Smooth muscle cell (in vitro differentiated cells): ENCODE measurements around the gene ARHGEF33. TPM values are rescaled to one million over a fixed set of nuclear protein-coding genes. Genes with fewer than 3 reads are reported as not detected.

ENCODE experiments used
- DNase-seq: peaks from one replicate; lab custom pipeline; 2025; ENCODE audit not compliant: unreplicated experiment; lab: John Stamatoyannopoulos, UW
- H2AFZ ChIP-seq: fragments of 200-600 bp; sonication (generic); 2 replicates; pipeline ENCODE4 v1.6.0; 2016; ENCODE audit warnings: antibody characterized with exemption, low read depth, mild to moderate bottlenecking
- H3F3A ChIP-seq: fragments of 200-600 bp; sonication (generic); 2 replicates; pipeline ENCODE4 v1.6.0; 2017; ENCODE audit warnings: antibody characterized with exemption, low read depth
- H3K27ac ChIP-seq: fragments of 200-600 bp; sonication (generic); 2 replicates; pipeline ENCODE4 v1.5.1; 2016; ENCODE audit warnings: low read depth, mild to moderate bottlenecking
- H3K27me3 ChIP-seq: fragments of 200-600 bp; sonication (generic); 2 replicates; pipeline ENCODE4 v1.6.1; 2016; ENCODE audit warnings: low read depth, mild to moderate bottlenecking
- H3K36me3 ChIP-seq: fragments of 200-600 bp; sonication (generic); 2 replicates; pipeline ENCODE4 v1.5.1; 2016; ENCODE audit warnings: low read depth
- H3K4me1 ChIP-seq: fragments of 200-600 bp; sonication (generic); 2 replicates; pipeline ENCODE4 v1.5.1; 2016; ENCODE audit warnings: low read depth
- H3K4me2 ChIP-seq: fragments of 200-600 bp; sonication (generic); 2 replicates; pipeline ENCODE4 v1.6.0; 2016; ENCODE audit warnings: mild to moderate bottlenecking
- H3K4me3 ChIP-seq: fragments of 200-600 bp; sonication (generic); 2 replicates; pipeline ENCODE4 v1.5.1; 2016; ENCODE audit warnings: mild to moderate bottlenecking
- H3K79me2 ChIP-seq: fragments of 200-600 bp; sonication (generic); 2 replicates; pipeline ENCODE4 v1.6.0; 2016; ENCODE audit warnings: low read depth, mild to moderate bottlenecking
- H3K9ac ChIP-seq: fragments of 200-600 bp; sonication (generic); 2 replicates; pipeline ENCODE4 v1.6.0; 2016; ENCODE audit warnings: low read depth
- H3K9me3 ChIP-seq: fragments of 200-600 bp; sonication (generic); replicated peaks from 2 replicates; pipeline ENCODE4 v1.5.1; 2016; ENCODE audit warnings: low read depth
- H4K20me1 ChIP-seq: fragments of 200-600 bp; sonication (generic); 2 replicates; pipeline ENCODE4 v1.6.0; 2016; ENCODE audit warnings: low read depth
- CTCF ChIP-seq: fragments of 200-600 bp; sonication (generic); IDR thresholded peaks from 2 replicates; pipeline ENCODE4 v1.5.1; 2017; ENCODE audit warnings: borderline replicate concordance, mild to moderate bottlenecking, antibody characterized with exemption; ENCODE audit not compliant: insufficient read depth, poor library complexity, severe bottlenecking
- WGBS: methylation state at CpG from one replicate; pipeline ENCODE4 v1.1.7; 2016; ENCODE audit warnings: low lambda C conversion rate; 5-methylcytosine and 5-hydroxymethylcytosine counted together
- polyA plus RNA-seq: library from polyadenylated mRNA; unstranded; fragments of >200 nt; fragmentation: Nextera tagmentation; extraction: Ambion mirVana; gene quantifications from 2 replicates; pipeline ENCODE4 v1.2.1, GENCODE V29; 2016
- total RNA-seq: library from RNA; depleted of rRNA; stranded (reverse); fragments of >200 nt; gene quantifications from 2 replicates; pipeline ENCODE4 v1.2.3, GENCODE V29; 2014

ARHGEF33 gene
- total and polyA plus RNA-seq, 2 experiments from 2014 or later, result 0.40 to 1.4 TPM

GRCh38 chr2:38922902-38923301, 33.2 kb downstream of the ARHGEF33 start:
- H4K20me1 ChIP-seq, result no peaks in the 10 kb centered on the region
- no peak overlapping the region for H3K4me3 ChIP-seq
- no peaks in the 10 kb centered on the region for H3K4me1 ChIP-seq
- H3K9me3 ChIP-seq, result no peaks in the 10 kb centered on the region
- no peaks in the 10 kb centered on the region for H3K79me2 ChIP-seq
- WGBS, result 93% methylated on average over 2 of the region's 2 CpGs
- H3K36me3 ChIP-seq, result no peaks in the 10 kb centered on the region
- no peaks in the 10 kb centered on the region for H3F3A ChIP-seq
- no peak for DNase-seq
- no peaks in the 10 kb centered on the region for H3K27me3 ChIP-seq
- no peak overlapping the region for H2AFZ ChIP-seq
- H3K9ac ChIP-seq, result no peak overlapping the region
- H3K4me2 ChIP-seq, result no peak overlapping the region
- no peak for TF ChIP-seq CTCF
- no peak overlapping the region for H3K27ac ChIP-seq

- H3K4me2 ChIP-seq, result no peak overlapping the region
- H4K20me1 ChIP-seq, result no peaks in the 10 kb centered on the region
- H3K27ac ChIP-seq, result no peak overlapping the region
- no peak overlapping the region for H2AFZ ChIP-seq
- no peaks in the 10 kb centered on the region for H3K27me3 ChIP-seq
- no peaks in the 10 kb centered on the region for H3K79me2 ChIP-seq
- DNase-seq, result no peak
- TF ChIP-seq CTCF, result no peak
- no peaks in the 10 kb centered on the region for H3F3A ChIP-seq
- no peaks in the 10 kb centered on the region for H3K4me1 ChIP-seq
- WGBS, result 59% methylated on average over 9 of the region's 9 CpGs
- no peak overlapping the region for H3K4me3 ChIP-seq
- no peak overlapping the region for H3K9ac ChIP-seq
- no peaks in the 10 kb centered on the region for H3K36me3 ChIP-seq
- H3K9me3 ChIP-seq, result no peaks in the 10 kb centered on the region
Measured at GRCh38 chr2:38925982-38926381, 36.3 kb downstream of the ARHGEF33 start.

GRCh38 chr2:38930600-38930999, 40.9 kb downstream of the ARHGEF33 start:
- H4K20me1 ChIP-seq, result no peaks in the 10 kb centered on the region
- H3K4me1 ChIP-seq, result no peaks in the 10 kb centered on the region
- peaks cover 15% of the 10 kb centered on the region for H3F3A ChIP-seq
- no peak for TF ChIP-seq CTCF
- WGBS, result 91% methylated on average over 2 of the region's 2 CpGs
- no peak overlapping the region for H2AFZ ChIP-seq
- no peaks in the 10 kb centered on the region for H3K79me2 ChIP-seq
- no peaks in the 10 kb centered on the region for H3K27me3 ChIP-seq
- H3K36me3 ChIP-seq, result no peaks in the 10 kb centered on the region
- H3K9me3 ChIP-seq, result no peaks in the 10 kb centered on the region
- no peak for DNase-seq
- no peak overlapping the region for H3K9ac ChIP-seq
- H3K4me2 ChIP-seq, result no peak overlapping the region
- no peak overlapping the region for H3K4me3 ChIP-seq
- no peak overlapping the region for H3K27ac ChIP-seq

GRCh38 chr2:38932586-38932985, 42.9 kb downstream of the ARHGEF33 start:
- WGBS, result 8% methylated on average over 1 of the region's 1 CpG
- H2AFZ ChIP-seq, result no peak overlapping the region
- no peak for DNase-seq
- H3K4me1 ChIP-seq, result no peaks in the 10 kb centered on the region
- H3K9me3 ChIP-seq, result no peaks in the 10 kb centered on the region
- no peak overlapping the region for H3K27ac ChIP-seq
- no peaks in the 10 kb centered on the region for H4K20me1 ChIP-seq
- no peaks in the 10 kb centered on the region for H3K79me2 ChIP-seq
- H3K9ac ChIP-seq, result no peak overlapping the region
- peak overlapping the region; percentile 35 for H3K4me2 ChIP-seq
- H3K4me3 ChIP-seq, result no peak overlapping the region
- no peaks in the 10 kb centered on the region for H3K36me3 ChIP-seq
- H3F3A ChIP-seq, result peaks cover 15% of the 10 kb centered on the region
- H3K27me3 ChIP-seq, result no peaks in the 10 kb centered on the region
- TF ChIP-seq CTCF, result no peak
